ENCODE measurements around the gene MYBPH.

Gene MYBPH

DNA sequence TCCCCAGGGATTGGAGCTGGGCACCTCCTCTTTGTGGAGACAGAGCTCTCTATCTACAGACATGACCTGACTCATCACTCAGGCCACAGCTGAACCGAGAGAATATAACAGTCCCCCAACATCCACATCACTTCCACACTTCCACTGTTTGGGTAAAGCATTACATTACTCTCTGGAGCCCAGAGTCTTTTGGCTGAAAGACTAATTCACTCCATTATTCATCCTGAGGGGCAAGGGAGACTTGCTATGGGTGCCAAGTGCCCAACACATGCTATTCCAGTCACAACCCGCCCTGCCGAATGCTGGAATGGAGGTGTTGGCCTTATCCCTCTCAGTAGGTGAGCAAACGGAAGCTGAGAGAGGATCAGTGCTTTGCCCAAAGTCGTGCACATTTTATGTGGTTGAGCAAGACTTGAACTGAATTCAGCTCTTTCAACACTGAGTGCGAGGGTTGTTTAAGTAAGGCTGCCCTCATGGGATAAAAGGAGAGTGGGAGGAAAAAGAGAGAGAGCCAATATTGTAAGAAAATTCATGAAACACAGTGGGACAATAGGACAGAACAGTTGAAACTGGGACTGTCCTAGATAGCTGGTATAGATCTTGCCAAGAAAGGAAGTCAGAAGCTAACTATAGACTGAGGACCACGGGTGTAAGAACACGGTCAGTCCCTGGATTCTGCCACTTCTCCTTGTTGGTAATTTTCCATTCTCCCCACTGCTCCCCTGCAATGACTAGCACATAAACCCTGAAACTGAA, 24.4 kb upstream of the MYBPH start:
- no peak for DNase-seq

DNA sequence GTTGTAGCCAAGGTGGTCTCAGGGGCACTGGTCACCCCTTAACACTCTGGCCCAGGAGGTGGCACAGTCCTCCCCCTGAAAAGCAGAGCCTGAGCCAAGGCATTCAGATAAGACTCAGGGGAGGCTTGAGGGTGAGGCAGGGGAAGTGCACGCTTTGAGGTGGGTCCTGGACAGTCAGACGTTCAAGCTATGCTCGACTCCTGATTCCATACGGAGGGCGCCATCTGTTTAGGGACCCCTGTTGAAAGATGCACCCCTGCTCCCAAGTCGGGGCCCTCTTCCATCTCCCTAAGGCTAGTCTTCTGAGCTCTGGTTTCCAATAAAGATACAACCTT, 23.8 kb upstream of the MYBPH start:
- DNase-seq = no peak

DNA sequence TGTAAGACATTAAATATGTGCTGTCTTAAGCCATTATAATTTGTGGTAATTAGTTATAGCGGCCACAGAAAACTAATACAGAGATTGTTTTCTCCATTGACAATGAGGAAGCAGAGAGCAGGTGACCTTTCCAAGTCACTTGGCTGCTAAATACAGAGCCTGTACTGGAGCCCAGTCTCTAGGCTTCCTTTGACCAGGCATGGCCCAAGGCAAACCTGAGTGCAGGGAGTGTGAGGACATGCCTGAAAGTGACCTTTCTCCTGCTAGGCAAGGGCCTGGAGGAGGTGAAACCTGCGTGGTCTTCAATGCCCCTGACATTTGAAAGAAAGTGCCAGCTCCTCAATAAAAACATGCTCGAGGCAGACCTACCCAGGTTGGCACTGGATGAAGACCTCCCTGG, 23.4 kb upstream of the MYBPH start:
- no peak for DNase-seq

DNA sequence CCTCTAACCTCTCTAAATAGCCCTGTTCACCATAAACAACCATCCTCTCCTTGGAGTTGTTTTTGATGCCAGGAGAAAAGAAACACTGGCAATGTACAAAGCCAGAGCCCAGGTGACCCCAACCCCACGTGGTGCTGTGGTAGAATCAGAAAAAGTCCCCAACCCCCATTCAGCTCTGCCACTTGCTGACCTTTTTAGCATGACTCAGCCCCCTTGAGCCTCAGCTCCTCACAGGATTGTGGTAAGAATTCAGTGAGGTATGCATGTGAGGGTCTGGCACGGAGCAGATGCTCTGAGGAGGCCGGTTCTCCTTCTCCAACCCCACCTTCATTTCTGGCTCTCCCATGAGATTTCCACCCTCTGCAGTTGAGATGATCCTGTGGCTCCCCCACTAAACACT, 22.0 kb upstream of the MYBPH start:
- DNase-seq = no peak

DNA sequence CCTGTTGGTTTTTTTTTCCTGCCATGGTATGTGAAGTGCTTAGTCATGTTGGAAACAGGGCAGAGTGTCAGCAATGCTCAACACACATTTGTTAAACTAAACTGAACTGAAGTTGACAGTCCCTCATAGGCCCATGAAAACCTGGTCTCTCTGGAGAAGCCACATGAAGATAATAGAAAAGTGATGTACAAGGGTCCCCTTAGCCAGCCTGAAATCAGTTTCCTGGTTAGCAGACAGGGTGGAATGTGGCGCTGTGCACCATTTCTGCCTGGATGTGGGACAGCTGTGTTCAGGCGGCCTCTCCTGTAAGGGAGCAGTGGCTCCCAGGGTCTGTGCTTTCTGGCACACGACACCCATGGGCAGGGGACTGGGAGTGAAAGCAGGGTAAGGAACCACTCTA, 20.7 kb upstream of the MYBPH start:
- DNase-seq = no peak

DNA sequence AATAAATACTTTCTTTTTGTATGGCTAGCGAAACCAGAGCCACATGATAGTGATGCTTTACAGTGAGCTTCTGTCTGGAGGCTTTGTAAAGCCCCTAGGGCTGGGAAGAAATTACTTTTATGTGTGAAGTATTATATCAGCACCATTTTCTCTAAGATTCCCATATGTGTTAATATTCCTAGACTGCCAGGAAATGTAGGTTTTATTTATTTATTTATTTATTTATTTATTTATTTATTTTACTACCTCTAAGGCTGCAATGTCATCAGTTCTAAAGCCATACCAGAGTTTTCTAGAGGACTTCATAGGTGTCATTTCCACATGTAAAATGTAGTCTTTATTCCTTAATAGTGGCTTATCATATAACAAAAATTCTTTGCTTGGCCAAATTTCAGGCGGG, 15.3 kb upstream of the MYBPH start:
- no peak for DNase-seq

DNA sequence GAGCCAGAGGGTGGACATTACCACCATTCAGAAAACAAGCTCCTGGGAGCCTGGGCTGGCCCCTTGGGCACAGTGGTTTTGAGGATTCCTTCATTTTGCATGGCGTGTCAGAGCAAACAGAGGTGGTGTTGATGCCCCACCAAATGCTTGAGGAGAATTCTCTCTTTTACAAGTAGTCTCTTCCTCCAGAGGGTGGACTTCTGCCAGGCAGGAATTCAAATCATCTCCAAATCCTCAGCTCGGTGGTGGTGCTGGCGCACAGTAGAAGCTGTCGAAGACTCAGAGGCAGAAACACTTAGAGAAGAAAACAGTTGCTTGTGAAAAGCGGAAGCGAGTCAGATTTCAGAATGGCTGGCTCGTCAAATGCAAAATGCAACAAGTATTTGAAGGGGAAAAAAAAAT, 14.3 kb upstream of the MYBPH start:
- DNase-seq = no peak

DNA sequence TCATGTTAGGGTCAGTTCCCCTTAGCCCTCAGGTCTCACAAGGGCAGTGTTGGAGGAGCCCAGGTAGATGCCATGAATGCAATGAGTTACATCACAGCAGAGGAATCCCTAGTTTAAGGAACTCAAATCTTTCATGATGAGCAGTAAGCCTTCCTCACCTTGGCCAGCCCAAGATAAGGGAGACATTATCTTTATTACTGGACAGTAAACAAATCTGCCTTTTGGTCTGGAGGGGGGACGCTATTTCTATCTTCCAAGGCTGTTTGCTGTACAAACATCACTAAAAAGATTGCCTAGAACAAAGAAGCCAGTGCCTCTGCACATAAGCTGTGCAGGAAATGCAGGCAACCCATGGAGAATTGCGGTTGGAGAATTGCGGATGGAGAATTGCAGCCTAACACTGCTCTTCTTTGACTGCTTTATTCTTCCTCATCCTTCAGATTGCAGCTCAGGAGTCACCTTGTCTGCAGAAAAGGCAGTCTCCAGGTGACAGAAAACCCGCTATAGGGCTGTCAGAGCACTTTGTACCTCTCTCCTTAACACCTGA, 13.1 kb upstream of the MYBPH start:
- no peak for DNase-seq

DNA sequence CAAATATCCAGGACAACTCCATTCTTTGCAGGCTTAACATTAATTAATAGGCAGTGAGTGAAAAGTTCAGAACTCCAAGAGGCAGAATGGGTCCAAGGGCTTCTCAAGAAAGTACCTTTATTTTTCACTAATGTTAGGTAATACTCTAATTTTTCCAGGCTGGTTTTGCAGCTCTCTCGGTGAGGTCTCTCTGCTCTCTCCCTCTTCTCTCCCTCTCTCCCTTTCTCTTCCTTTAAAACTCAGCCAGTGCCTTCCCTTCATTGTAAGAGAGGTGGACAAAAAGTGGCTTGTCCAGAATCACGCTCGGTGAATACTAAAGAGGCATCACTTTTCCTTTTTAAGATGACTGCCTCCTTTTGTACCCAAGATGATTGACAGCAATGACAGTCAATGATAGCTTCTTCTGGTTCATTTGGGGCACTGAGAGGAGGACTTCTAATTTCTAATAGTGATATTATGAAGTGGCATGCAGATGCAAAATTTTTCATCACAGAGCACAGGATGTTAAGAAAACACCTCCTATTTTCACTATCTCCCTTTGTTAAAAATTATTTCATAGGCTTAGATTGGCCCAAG, 12.2 kb upstream of the MYBPH start:
- DNase-seq = no peak

DNA sequence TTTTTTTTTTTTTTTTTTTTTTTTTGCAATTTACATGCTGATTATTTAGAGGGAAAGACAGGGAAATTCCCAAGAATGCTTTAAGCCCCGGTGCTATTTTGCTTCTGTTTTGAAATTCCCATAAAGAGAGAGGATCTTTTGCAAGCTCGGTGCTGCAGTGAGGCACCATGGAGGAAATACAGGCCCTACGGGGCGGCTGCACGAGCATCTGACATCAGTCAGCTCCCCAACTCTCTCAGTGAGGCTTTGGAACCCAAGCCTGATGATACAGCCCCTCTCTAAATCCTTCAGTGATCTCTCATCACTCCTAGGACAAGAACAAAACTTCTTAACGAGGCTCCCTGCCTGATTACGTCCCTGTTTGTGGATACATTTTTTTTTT, 11.7 kb upstream of the MYBPH start:
- DNase-seq = no peak

DNA sequence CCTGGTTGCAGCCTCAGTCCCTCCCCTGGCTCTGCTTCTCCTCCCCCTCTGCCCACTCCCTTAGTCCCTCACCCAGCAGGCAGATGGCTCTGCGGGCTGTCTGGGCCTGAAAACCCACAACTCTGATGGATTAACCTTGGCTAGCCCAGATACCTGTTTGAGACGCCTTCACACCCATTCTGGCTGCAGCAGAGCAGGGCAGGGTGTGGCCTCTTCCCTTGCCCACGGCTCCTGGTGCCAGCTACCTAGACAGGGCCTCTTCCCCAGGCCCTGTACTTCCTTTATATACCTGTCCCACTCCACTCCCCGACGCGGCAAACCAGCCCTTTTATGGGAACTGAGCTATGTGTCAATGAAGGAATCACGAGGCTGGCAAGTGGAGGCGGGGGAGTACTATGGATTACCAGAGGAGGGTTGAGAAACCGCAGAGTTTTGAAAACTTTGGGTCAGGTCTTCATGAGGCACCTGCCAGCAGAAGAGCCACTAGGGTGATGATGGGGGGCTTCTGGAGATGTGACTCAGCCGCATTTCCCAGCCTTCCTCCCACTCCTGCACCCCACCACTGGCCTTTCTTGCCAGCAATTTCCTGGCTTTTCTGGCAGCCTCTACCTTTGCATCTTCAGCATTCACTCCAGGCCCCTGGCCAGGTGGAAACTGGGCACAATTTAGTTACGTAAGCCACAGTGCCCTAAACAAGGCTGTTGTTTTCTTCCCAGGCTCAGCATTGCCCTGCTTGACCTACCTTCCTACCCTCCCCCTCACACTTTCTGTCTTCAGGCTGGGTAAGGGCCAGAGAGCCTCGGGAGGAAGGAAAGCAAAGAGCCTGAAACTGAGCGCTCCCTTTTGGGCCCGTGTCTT, 11.0 kb upstream of the MYBPH start, which contains the start of gene CHI3L1:
Gene CHI3L1, minus strand, starts transcription at position 259 of the 858 bp plus-strand sequence. Its CDS starts 81 bp downstream, at position 178.
- DNase-seq = no peak

DNA sequence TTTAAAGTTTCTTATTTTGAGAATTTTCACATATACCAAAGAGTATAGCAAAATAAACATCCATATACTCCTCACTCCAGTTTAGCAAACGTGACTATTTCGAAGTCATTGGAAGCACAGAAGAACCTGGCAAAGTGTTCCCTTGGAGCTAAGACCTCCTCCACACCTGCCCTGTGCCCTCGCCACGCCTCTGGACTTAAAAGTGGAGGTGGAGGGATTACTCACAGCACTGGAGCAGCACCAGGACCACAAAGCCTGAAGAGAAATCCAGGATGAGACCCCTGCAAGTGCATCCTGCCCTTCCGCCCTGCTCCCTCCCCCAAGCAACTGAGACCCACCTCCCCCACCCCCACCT, 10.4 kb upstream of the MYBPH start:
- no peak for DNase-seq

DNA sequence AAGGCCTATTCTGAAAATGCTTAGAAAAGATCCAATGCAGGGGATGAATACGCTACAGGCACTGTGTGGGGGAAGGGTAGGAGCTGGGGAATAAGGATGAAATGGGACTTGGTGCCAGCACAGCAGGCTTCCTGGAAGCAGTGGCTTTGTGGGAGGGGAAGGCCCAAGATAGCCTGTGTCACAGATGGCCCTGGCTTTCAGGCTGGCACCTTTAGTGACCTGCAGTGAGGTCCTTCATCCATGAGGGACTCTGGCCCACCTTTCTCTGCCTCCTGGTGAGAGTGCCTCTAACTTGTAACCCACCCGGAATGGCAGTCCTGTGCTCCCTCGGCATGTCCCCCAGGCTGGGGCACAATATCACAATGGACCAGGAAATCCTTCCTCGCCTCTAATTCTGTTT, 10.0 kb upstream of the MYBPH start:
- no peak for DNase-seq

DNA sequence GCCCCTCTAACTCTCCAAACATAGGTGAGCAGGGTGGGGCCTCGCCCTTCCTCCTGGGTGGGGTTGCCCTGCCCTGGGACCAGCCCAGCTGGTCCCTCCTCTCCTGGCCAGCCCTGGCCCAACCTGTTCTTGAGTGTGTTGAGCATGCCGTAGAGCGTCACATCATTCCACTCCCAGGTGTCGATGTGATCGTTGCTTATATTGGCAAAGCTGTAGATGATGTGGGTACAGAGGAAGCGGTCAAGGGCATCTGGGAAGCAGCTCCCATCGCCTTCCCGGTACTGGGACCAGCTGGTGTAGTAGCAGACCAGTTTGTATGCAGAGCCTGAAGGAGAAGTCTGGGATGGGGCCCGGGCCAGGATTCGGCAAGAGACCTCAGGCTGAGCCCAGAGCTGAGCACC, 9.4 kb upstream of the MYBPH start:
- DNase-seq = no peak

DNA sequence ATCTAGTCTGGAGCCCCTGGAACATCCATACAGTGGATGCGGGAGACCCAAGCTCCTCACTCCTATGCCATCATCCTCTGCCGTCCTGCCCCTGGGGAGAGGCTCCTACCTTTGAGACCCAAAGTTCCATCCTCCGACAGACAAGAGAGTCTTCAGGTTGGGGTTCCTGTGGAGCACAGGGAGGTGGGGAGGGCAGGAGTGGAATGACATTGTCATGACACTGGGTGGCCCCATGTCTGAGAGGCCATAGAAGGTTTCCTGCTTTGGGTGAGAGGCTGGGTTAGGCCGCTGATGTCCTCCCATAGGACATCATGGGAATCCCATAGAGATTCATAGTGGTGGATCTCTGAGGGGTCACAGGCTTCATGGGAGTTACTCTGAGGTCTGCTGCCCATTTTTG, 8.8 kb upstream of the MYBPH start:
- DNase-seq = no peak

DNA sequence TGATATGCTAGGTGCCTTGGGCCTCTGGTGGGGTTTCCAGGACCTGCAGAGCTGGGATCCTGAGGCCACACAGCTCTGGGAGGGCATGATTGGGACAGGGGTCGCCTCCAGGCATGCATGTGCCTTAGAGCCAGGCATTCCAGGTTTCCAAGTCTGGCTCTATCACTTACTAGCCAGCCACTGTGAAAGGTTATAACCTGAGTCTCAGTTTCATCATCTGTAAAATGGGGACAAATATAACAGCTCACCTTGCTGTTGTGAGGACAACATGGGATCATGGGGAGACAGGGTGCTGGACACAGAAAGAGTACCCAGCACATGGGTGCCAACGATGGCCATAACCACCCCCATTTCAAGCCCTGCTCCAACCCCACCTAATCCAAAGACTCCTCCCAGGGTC, 8.2 kb upstream of the MYBPH start:
- DNase-seq = no peak

DNA sequence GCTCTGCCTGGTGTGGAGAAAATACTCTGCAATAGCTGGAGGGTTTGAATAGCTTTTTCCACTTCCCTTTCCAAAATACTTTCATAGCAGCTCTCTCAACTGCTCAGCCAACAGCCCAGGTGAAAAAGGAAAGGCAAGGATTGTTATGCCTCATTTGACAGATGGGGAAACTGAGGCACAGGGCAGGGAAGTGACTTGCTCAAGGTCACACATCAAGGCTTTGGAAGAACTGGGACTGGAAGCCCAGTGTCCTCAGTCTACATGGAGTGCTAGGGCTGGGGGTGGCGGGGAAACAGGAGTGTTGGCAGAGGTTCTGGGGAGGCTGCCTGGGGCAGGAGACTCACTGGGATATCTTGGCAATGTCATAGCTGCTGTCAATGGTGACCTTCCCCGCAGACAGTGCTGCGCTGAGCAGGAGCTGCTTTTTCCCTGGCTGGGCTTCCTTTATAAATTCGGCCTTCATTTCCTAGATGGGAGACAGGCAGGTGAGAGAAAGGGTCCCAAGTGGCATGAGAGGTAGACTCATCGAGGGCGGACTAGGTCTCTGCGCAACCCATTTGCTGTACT, 6.8 kb upstream of the MYBPH start:
- no peak for DNase-seq

DNA sequence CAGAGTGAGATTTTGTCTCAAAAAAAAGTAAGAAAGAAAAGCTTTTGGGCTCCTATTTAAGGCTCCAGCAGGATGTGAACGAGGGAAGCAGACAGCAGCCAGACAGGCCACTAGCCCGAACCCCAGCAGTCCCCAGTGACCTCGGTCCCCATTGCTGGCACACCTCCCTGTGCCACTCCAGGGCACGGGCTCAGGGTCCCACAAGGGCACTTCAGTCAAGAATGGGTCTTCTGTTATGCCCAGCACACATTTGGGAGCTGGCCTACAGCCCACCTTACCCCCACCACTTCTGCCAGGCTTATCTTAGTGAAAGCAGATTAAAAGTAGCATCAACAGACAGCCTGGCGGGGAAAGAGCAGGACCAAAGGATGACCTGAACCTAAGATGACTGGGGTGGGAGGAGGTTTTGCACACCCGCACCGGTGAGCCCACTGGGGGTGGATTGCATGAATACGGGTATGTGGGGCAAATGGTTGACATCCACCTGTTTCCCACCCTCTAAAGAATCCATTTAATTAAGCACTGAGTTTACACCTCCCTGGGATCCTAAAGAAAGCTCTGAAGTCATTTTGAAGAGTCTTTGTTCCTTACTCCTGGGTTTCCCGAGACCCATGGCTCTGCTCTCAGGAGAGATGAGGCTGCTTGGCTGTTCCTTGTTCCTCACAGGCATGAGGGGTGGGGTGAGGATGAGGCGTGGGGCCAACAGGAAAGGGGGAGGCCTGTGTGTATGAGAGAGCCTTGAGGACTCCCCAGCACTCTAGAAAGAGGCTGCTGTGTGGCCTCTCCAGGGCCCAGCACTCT, 6.2 kb upstream of the MYBPH start:
- no peak for DNase-seq

DNA sequence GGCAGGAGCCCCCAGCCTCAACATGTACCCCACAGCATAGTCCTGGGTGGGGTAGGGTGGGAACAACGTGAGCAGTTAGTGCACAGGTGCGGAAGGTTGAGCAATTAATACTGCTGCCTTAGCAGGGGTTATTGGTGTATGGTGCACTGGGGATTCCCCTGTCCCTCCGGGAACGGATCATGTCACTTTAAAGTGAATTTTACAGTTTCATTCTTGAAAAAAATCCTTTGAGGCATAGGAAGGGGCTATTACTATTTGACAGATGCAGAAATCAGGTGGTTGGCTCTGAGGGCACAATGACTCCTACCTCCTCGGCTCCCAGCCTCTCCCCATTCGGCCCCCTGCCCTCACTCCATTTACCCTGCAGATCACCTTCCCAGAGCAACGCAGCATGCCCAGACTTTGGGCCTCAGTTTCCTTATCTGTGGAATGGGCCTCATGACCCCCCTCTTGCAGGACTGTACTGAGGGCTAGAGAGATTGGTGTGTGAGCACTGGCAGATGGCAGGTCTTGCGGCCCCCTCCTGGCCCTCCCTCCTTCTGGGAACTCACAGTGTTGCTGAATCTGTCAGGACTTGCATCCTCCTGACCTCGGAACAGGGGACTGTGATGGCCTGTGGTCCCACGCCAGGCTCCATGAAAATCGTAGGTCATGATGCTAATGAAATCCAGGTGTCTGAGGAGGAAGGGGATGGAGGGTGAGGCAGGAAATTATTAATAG, 5.1 kb upstream of the MYBPH start:
- no peak for DNase-seq

DNA sequence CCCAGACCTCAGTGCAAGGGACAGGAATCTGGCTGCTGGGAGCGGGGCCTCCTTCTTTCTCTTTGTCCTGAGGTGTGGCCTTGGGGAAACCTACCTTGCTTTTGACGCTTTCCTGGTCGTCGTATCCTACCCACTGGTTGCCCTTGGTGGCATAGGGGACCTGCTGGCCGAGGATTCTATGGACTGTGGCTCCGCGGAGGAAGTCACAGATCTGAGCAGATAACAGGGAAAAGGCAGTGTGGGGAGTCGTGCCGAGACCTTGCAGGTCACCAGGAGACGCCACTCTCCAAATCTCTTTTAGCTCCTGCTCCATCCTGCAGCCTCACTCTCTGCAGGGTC, 4.0 kb upstream of the MYBPH start:
- DNase-seq = no peak

DNA sequence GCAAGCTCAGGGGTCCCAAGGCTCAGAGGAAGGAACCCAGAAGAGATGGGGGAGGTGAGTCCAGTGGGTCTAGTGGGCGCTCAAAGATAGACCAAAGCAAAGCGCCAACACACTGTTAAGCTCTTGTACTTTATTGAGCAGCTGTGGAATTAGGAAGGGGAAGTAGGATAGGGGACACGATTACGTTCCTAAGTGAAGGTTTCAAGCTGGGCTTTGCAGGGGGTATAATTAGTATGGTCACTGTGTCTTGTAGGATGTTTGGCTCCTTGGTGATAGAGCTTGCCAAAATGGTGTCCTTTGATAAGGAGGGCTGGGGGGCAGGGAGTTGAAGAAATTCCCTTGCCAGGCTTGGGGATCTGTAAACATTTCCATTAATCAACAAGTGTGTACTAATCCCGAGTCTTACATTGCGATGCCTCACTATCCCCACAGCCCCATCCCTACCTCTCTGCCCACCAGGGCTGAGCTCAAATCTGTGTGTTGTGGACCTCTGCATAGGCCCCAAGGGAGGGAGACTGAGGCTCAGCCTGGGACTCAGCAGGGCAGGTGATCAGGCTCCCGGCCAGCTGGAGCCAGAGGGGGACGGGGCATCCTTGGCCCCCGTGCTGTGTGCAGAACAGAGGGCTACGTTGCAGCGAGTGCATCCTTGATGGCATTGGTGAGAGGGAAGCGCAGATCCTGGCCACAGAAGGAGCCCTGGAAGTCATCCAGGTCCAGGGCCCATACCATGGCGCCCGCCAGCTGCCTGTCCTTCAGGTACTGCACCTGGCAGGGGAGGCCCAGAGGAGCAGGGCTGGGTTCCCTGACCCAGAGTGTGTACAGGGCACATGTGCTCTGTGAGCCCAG, 3.4 kb upstream of the MYBPH start:
- DNase-seq = no peak
